HUES48 (cell line): ENCODE measurements around the gene TTYH1.
A peak's percentile ranks its signal among the peaks of the same experiment; 100 is the strongest.

Experiments used
- H3K27ac ChIP-seq: one replicate; pipeline ENCODE4 v1.7.0; 2013; ENCODE audit warnings: low read depth, low read length, inconsistent platforms
- H3K27me3 ChIP-seq: 2 replicates; pipeline ENCODE4 v1.6.1; 2013; ENCODE audit warnings: mild to moderate bottlenecking, low read length; ENCODE audit not compliant: control insufficient read depth, insufficient read depth
- H3K36me3 ChIP-seq: 2 replicates; pipeline ENCODE4 v1.6.1; 2013; ENCODE audit warnings: low read length; ENCODE audit not compliant: control insufficient read depth, insufficient read depth
- H3K4me1 ChIP-seq: 2 replicates; pipeline ENCODE4 v1.6.1; 2013; ENCODE audit warnings: mild to moderate bottlenecking, low read length; ENCODE audit not compliant: control insufficient read depth, insufficient read depth
- H3K4me3 ChIP-seq: 2 replicates; pipeline ENCODE4 v1.5.1; 2013; ENCODE audit warnings: mild to moderate bottlenecking, low read depth, low read length
- H3K9ac ChIP-seq: 2 replicates; pipeline ENCODE4 v1.6.1; 2013; ENCODE audit warnings: mild to moderate bottlenecking, low read depth, low read length, moderate library complexity
- H3K9me3 ChIP-seq: 2 replicates; pipeline ENCODE4 v1.6.1; 2013; ENCODE audit warnings: low read length; ENCODE audit not compliant: control insufficient read depth, insufficient read depth

The TTYH1 gene

DNA sequence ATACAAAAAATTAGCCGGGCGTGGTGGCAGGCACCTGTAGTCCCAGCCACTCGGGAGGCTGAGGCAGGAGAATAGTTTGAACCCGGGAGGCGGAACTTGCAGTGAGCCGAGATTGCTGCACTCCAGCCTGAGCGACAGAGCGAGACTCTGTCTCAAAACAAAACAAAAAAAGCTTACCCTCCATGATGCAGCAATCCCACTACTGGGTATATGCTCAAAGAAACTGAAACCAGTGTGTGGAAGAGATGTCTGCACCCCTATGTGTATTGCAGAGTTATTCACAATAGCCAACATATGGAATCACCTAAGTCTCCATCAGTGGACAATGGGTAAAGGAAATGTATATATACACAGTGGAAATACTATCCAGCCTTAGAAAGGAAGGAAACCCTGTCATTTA is 19.6 kb upstream of the TTYH1 start:
- H3K4me3 ChIP-seq = no peak overlapping the region
- no peaks in the 10 kb centered on the region for H3K9me3 ChIP-seq
- no peak overlapping the region for H3K9ac ChIP-seq
- no peaks in the 10 kb centered on the region for H3K27me3 ChIP-seq
- no peak overlapping the region for H3K27ac ChIP-seq
- peaks cover 11% of the 10 kb centered on the region for H3K4me1 ChIP-seq
- H3K36me3 ChIP-seq = no peaks in the 10 kb centered on the region

DNA sequence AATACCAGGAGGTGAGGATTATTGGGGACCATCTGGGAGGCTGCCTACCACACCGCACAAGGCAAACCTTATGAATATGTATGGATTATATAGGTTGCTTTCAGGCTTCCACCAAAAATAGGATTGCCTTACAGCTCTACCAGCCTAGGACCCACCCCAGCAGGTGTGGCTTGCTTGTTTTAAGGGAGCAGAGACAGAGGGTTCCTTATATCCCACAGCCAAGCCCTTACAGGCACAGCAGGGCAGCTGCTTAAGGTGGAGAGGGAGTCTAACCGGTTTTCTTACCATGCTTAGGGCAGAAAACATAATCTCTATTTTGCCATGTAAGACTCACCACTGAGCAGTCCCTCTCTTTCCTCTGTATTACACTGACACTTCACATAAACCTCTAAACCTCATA is 16.1 kb upstream of the TTYH1 start:
- Histone ChIP-seq H3K36me3 (no peaks in the 10 kb centered on the region), H3K4me1 (no peaks in the 10 kb centered on the region), H3K9ac (no peak overlapping the region), H3K27me3 (no peaks in the 10 kb centered on the region), H3K9me3 (no peaks in the 10 kb centered on the region), H3K27ac (no peak overlapping the region), H3K4me3 (no peak overlapping the region)

DNA sequence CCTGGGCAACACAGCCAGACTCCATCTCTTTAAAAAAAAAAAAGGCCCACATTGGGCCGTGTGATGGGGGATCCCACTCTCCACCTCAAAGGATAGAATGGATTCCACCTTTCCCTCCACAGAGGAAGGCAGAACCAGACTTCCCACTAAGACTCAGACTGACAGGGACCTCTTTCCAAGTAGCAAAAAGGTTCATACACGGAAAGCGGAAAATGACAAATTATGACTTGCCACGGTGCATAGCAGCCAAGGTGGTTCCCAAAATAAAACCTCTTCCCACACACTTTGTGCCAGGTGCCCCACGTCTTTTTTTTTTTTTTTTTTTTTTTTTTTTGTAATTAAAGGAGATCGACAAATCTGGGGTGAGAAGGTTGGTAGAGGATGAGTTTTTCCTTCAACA is 14.4 kb upstream of the TTYH1 start:
- Histone ChIP-seq H3K27me3 (no peaks in the 10 kb centered on the region), H3K27ac (no peak overlapping the region), H3K9ac (no peak overlapping the region), H3K36me3 (no peaks in the 10 kb centered on the region), H3K4me1 (no peaks in the 10 kb centered on the region), H3K9me3 (no peaks in the 10 kb centered on the region), H3K4me3 (no peak overlapping the region)

DNA sequence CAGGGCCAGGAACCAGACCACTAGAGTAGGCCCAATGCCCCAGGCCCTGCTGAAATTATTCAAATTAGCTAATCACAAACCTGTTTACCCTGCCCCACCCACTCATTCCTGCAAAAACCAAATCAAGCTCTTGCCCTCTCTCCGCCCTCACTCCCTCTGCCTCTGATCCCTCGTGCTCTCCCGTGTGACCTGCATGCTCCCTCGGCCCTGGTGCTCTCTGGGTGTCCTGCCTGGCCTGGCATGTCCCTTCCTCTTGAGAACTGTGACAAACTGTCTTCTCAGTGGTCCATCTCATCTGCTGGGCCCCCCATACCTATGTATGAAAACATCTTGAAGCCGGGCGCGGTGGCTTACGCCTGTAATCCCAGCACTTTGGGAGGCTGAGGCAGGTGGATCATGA is 12.2 kb upstream of the TTYH1 start:
- no peaks in the 10 kb centered on the region for H3K27me3 ChIP-seq
- no peak overlapping the region for H3K4me3 ChIP-seq
- H3K9ac ChIP-seq = no peak overlapping the region
- H3K4me1 ChIP-seq = no peaks in the 10 kb centered on the region
- H3K27ac ChIP-seq = no peak overlapping the region
- no peaks in the 10 kb centered on the region for H3K9me3 ChIP-seq
- H3K36me3 ChIP-seq = no peaks in the 10 kb centered on the region

DNA sequence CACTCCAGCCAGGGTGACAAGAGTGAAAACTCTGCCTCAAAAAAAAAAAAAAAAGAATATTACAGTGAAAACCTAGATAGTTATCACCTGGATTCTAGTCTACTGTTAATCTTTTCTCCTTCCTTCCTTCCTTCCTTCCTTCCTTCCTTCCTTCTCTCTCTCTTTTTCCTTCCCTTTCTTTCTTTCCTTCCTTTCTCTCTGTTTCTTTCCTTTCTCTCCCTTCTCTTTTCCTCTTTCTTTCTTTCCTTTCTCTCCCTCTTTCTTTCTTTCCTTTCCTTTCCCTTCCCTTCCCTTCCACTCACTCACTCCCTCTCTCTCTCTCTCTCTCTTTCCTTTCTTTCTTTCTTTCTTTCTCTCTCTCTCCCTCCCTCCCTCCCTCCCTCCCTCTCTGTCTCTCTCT is 9.6 kb upstream of the TTYH1 start:
- Histone ChIP-seq H3K36me3 (no peaks in the 10 kb centered on the region), H3K27ac (no peak overlapping the region), H3K27me3 (no peaks in the 10 kb centered on the region), H3K4me3 (no peak overlapping the region), H3K9ac (no peak overlapping the region), H3K4me1 (0 out of 2 replicates have a peak, but pooled peaks cover under 1% of the 10 kb centered on the region), H3K9me3 (no peaks in the 10 kb centered on the region)

DNA sequence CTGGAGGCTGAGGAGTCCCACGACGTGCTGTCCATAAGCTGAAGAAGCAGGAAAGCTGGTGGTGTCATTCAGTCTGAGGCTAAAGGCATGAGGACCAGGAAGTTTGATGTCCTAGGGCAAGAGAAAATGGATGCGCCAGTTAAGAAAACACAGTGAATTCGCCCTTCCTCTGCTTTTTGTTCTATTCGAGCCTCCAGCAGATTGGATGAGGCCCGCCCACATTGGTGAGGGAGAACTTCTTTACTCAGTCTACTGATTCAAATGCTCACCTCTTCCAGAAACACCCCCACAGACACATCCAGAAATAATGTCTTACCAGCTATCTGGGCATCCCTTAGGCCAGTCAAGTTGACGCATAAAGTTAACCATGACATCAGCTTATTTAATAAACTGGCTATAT is 7.5 kb upstream of the TTYH1 start:
- H3K9ac ChIP-seq = no peak overlapping the region
- no peak overlapping the region for H3K4me3 ChIP-seq
- 0 out of 2 replicates have a peak, but pooled peaks cover 2% of the 10 kb centered on the region for H3K4me1 ChIP-seq
- H3K9me3 ChIP-seq = no peaks in the 10 kb centered on the region
- 0 out of 2 replicates have a peak, but pooled peaks cover under 1% of the 10 kb centered on the region for H3K27me3 ChIP-seq
- H3K36me3 ChIP-seq = no peaks in the 10 kb centered on the region
- no peak overlapping the region for H3K27ac ChIP-seq

DNA sequence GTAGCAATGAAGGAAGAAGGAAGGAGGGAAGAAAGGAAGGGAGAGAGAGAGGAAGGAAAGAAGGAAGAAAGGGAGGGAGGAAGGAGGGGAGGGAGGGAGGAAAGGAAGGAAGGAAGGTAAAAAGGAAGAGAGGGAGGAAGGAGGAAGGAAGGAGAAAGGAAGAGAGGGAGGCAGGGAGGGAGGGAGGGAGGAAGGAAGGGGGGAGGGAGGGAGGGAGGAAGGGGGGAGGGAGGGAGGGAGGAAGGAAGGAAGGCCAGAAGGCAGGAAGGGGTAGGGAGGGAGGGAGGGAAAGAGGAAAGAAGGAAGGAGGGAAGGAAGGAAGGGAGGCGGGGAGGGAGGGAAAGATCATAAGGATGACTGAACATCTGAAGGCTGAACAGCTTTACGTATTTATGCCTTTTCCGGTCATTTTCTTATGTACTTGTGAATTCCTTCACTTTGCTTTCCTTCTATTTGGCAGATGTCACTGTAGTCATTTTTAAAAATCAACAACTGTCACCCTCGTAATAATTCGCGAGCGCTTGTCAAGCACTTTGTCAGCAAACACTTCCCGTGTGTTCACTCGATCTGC is 6.7 kb upstream of the TTYH1 start:
- Histone ChIP-seq H3K27me3 (0 out of 2 replicates have a peak, but pooled peaks cover 6% of the 10 kb centered on the region), H3K4me1 (0 out of 2 replicates have a peak, but pooled peaks cover 2% of the 10 kb centered on the region)

DNA sequence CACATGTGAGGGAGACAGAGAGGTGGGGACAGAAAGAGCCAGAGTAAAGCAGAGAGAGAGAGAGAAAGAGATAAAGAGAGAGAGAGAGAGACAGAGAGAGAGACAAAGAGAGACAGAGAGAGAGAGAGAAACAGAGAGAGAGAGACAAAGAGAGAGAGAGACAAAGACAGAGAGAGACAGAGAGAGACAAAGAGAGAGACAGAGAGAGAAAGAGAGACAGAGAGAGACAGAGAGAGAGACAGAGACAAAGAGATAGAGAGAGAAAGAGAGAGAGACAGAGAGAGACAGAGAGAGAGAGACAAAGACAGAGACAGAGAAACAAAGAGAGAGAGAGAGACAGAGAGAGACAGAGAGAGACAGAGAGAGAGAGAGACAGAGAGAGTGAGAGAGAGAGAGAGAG is 4.2 kb upstream of the TTYH1 start:
- Histone ChIP-seq H3K27ac (no peak overlapping the region), H3K4me1 (0 out of 2 replicates have a peak, but pooled peaks cover 2% of the 10 kb centered on the region), H3K9ac (no peak overlapping the region), H3K9me3 (peaks cover 8% of the 10 kb centered on the region), H3K36me3 (no peaks in the 10 kb centered on the region), H3K4me3 (no peak overlapping the region), H3K27me3 (peaks cover 25% of the 10 kb centered on the region)

More for the DNA sequence above, 6.7 kb upstream of the TTYH1 start:
- 0 out of 2 replicates have a peak, but pooled peaks cover 3% of the 10 kb centered on the region for H3K9me3 ChIP-seq
- no peak overlapping the region for H3K9ac ChIP-seq
- H3K27ac ChIP-seq = no peak overlapping the region
- no peak overlapping the region for H3K4me3 ChIP-seq
- H3K36me3 ChIP-seq = no peaks in the 10 kb centered on the region

DNA sequence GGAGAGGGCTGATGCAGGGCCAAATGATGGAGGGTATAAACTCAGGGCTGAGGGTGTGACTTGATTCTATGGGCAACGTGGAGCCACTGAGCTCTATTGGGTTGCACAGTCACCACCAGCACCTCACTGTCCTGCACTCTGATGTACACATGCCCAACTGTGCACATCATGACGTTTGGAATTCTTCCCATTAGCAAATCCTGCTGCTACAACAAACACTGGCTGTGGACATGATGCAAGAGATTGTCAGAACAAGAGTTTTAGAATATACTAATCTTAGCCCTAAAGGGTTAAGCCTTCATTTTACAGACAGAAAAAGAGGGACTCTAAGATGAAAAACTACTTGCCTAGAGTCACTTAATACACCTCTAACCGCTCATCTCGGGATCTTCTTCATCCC is 2.4 kb upstream of the TTYH1 start:
- H3K27ac ChIP-seq = no peak overlapping the region
- H3K9ac ChIP-seq = no peak overlapping the region
- H3K4me1 ChIP-seq = peaks cover 4% of the 10 kb centered on the region; the same call in 1 of the 2 replicates
- H3K9me3 ChIP-seq = peaks cover 8% of the 10 kb centered on the region
- H3K36me3 ChIP-seq = peaks cover 3% of the 10 kb centered on the region; the same call in 1 of the 2 replicates
- H3K27me3 ChIP-seq = peaks cover 34% of the 10 kb centered on the region
- no peak overlapping the region for H3K4me3 ChIP-seq

DNA sequence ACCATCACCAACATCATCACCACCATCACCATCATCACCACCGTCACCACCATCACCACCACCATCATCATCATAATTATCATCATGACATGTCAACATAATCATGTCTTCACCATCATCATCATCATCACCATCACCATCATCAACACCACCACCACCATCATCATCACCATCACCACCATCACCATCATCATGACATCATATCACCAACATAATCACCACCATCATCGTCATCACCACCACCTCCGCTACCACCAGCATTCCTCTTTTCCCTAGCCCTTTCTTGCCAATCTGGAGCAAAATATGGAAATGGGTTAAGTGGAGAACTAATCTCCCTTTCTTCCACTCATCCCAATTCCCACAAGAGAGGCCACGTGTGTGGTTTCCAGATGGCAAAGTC is 1.1 kb upstream of the TTYH1 start:
- H3K27ac ChIP-seq = no peak overlapping the region
- H3K9ac ChIP-seq = no peak overlapping the region
- H3K36me3 ChIP-seq = peaks cover 3% of the 10 kb centered on the region; the same call in 1 of the 2 replicates
- H3K4me3 ChIP-seq = no peak overlapping the region
- peaks cover 34% of the 10 kb centered on the region for H3K27me3 ChIP-seq
- peaks cover 8% of the 10 kb centered on the region for H3K9me3 ChIP-seq
- H3K4me1 ChIP-seq = peaks cover 13% of the 10 kb centered on the region; the same call in 1 of the 2 replicates

DNA sequence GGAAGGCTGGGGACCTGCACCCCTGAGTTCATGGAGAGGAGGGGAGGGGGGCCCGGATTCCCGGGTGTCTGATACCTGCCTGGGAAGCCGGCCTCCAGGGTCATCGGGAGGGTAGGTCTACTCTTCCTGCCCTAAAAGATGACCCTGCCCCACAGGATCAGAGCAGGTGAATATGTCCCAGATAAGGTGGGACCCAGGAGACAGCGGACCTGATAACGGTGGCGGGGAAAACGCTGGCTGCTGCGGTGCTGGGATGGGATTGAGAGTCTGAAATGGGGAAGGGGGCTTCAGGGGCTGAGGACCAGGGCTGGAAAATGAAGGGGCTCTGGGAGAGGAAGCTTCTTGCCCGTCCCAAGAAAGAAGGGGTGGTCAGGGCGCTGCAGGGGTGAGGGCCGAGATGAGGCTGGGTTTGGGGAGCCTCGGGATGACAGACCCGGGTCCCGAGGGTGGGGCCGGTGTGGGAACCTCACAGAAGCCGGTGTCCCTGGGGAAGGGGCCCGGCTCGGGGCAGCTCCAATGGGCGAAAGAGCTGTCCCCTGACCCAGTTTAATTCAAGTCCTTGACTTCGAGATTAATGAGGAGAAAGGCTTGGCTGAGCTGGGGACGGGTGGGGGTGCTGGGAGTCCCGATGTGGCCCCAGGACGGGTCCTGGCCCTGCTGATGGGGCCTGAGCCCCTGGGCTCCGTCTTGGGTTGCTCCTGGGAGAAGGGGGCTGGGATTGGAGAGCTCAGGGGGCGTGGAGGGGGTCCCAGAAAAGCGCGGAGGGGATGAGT is 823 bp downstream of the TTYH1 start:
- Histone ChIP-seq H3K36me3 (peaks cover 3% of the 10 kb centered on the region; the same call in 1 of the 2 replicates), H3K4me3 (peak overlapping the region; percentile 68), H3K9me3 (peaks cover 8% of the 10 kb centered on the region), H3K27ac (no peak overlapping the region), H3K27me3 (peaks cover 34% of the 10 kb centered on the region), H3K4me1 (peaks cover 21% of the 10 kb centered on the region), H3K9ac (no peak overlapping the region; the same call in 1 of the 2 replicates)
